BE2C (cell line): Measurements from ENCODE around the gene TCTA. TPM values are rescaled to one million over a fixed set of nuclear protein-coding genes. Genes with fewer than 3 reads are reported as not detected.

Experiments
- DNase-seq: peaks from one replicate; pipeline ENCODE4 v3.0.0-alpha.2; 2020
- H3K27me3 ChIP-seq: fragments of 250-450 bp; sonication (Bioruptor Pico); 2 replicates; pipeline ENCODE4 v1.5.1; 2020; ENCODE audit warnings: mild to moderate bottlenecking
- H3K36me3 ChIP-seq: fragments of 250-450 bp; sonication (Bioruptor Pico); 2 replicates; pipeline ENCODE4 v1.5.1; 2020; ENCODE audit warnings: mild to moderate bottlenecking
- H3K4me1 ChIP-seq: fragments of 250-450 bp; sonication (Bioruptor Pico); 2 replicates; pipeline ENCODE4 v1.5.1; 2020
- H3K4me3 ChIP-seq: 2 replicates; pipeline ENCODE4 v1.5.1; 2011; ENCODE audit warnings: low read depth, low read length
- H3K9me3 ChIP-seq: fragments of 250-450 bp; sonication (Bioruptor Pico); 2 replicates; pipeline ENCODE4 v1.5.1; 2020
- CTCF ChIP-seq: IDR thresholded peaks from 2 replicates; pipeline ENCODE4 v1.5.1; 2012; ENCODE audit warnings: mild to moderate bottlenecking, low read depth, low read length
- polyA plus RNA-seq: library from polyadenylated mRNA; unstranded; fragments of >200 nt; gene quantifications from one replicate; pipeline ENCODE4 v1.2.1, GENCODE V29; 2012; ENCODE audit warnings: low read depth, missing spikeins; ENCODE audit not compliant: insufficient read length, insufficient read depth

Gene TCTA
- 26.8 TPM for polyA plus RNA-seq

- Histone ChIP-seq H3K4me3 (peak within 1 kb of the TSS; percentile 83), H3K9me3 (no peaks in the 10 kb centered on the region), H3K36me3 (no peaks in the 10 kb centered on the region), H3K4me1 (no peaks in the 10 kb centered on the region; the same call in 1 of the 2 replicates), H3K27me3 (no peaks in the 10 kb centered on the region)
- TF ChIP-seq CTCF = no peak
- peak; percentile 96 for DNase-seq
These were observed at the start of gene TCTA, which contains the start of gene RHOA for GRCh38 chr3:49411968-49412631. Gene TCTA (plus strand): TSS chr3:49412423. CDS start chr3:49412427, 4 bp downstream. Gene RHOA (minus strand): TSS chr3:49411976. CDS start chr3:49375589, 36,387 bp downstream.

- H3K36me3 ChIP-seq = peaks cover 26% of the 10 kb centered on the region
- peaks cover 3% of the 10 kb centered on the region; the same call in 1 of the 2 replicates for H3K4me1 ChIP-seq
These were observed 49.7 kb upstream of the TCTA start for GRCh38 chr3:49362561-49362960.

GRCh38 chr3:49370585-49371290, 41.5 kb upstream of the TCTA start:
- Histone ChIP-seq H3K27me3 (no peaks in the 10 kb centered on the region), H3K4me3 (no peak overlapping the region), H3K9me3 (no peaks in the 10 kb centered on the region), H3K4me1 (no peaks in the 10 kb centered on the region), H3K36me3 (peaks cover 27% of the 10 kb centered on the region)
- no peak for TF ChIP-seq CTCF
- no peak for DNase-seq

More at GRCh38 chr3:49362561-49362960, 49.7 kb upstream of the TCTA start:
- DNase-seq = no peak
- H3K9me3 ChIP-seq = no peaks in the 10 kb centered on the region
- H3K27me3 ChIP-seq = no peaks in the 10 kb centered on the region
- H3K4me3 ChIP-seq = no peak overlapping the region
- TF ChIP-seq CTCF = no peak

GRCh38 chr3:49371946-49372345, 40.3 kb upstream of the TCTA start:
- Histone ChIP-seq H3K4me1 (no peaks in the 10 kb centered on the region), H3K9me3 (no peaks in the 10 kb centered on the region), H3K27me3 (no peaks in the 10 kb centered on the region), H3K4me3 (no peak overlapping the region), H3K36me3 (peaks cover 20% of the 10 kb centered on the region)
- TF ChIP-seq CTCF = no peak
- no peak for DNase-seq

- Histone ChIP-seq H3K9me3 (no peaks in the 10 kb centered on the region), H3K4me1 (no peaks in the 10 kb centered on the region), H3K36me3 (peaks cover 8% of the 10 kb centered on the region), H3K27me3 (no peaks in the 10 kb centered on the region), H3K4me3 (no peak overlapping the region)
- no peak for DNase-seq
- no peak for TF ChIP-seq CTCF
These were observed 34.7 kb upstream of the TCTA start for GRCh38 chr3:49377483-49377882.
